ENCODE results near the gene AFF3.

GRCh38 chr2:99644419-99644787, 498.0 kb downstream of the AFF3 start:
- TF ChIP-seq, protein P1, sequence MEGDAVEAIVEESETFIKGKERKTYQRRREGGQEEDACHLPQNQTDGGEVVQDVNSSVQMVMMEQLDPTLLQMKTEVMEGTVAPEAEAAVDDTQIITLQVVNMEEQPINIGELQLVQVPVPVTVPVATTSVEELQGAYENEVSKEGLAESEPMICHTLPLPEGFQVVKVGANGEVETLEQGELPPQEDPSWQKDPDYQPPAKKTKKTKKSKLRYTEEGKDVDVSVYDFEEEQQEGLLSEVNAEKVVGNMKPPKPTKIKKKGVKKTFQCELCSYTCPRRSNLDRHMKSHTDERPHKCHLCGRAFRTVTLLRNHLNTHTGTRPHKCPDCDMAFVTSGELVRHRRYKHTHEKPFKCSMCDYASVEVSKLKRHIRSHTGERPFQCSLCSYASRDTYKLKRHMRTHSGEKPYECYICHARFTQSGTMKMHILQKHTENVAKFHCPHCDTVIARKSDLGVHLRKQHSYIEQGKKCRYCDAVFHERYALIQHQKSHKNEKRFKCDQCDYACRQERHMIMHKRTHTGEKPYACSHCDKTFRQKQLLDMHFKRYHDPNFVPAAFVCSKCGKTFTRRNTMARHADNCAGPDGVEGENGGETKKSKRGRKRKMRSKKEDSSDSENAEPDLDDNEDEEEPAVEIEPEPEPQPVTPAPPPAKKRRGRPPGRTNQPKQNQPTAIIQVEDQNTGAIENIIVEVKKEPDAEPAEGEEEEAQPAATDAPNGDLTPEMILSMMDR (IDR thresholded peaks at IDR 0.05; ENCODE audit: low read length), result no peak
- no peak for TF ChIP-seq EZH2 (IDR thresholded peaks at IDR 0.05; ENCODE audit: borderline replicate concordance, low read length)

All from OCI-LY1 (cell line).